GM21381 (cell line): ENCODE measurements around the gene SAP30L.
A peak's percentile ranks its signal among the peaks of the same experiment; 100 is the strongest.

Experiments used
- ATAC-seq: cut with Tn5 transposase; IDR thresholded peaks from one replicate; pipeline ENCODE4 v1.9.1; 2021; ENCODE audit warnings: mild to moderate bottlenecking, moderate library complexity; ENCODE audit not compliant: unreplicated experiment

Gene SAP30L

DNA sequence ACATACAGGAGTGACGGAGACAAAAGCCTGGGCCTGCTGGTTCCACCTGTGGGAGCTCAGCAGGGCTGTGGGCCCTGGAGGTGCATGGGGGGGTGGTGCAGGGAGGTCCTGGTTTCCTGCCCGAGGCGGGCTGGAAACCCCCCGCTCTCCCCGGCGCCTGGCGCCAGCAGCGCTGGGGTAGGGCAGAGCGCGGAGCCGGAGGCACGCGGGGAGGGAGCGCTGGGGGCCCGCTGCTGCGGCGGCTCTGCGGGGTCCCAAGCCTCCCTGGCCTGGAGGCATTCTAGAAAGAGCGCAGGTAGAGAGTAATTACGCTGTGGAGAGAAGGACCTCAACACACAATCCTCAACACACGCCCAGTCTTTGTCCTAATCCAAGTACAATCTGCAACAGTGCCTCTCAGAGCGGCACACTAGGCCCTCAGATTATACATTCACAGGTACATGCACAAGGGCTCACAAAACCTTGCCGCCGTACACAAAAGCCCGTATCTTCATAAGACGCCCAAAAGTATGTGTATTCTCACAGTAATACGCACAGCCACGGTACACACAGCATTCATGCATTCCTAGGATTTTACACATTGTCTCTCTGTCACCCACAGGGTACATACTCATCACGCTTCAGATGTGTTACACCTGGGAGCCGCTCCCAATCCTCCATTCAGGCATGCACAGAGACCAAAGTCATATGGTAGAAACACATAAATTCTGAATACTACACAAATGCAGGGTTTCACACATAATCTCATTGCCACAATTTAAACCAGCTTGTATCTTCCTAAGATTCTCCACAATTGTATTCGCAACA lies 34.4 kb downstream of the SAP30L start:
- no peak for ATAC-seq

DNA sequence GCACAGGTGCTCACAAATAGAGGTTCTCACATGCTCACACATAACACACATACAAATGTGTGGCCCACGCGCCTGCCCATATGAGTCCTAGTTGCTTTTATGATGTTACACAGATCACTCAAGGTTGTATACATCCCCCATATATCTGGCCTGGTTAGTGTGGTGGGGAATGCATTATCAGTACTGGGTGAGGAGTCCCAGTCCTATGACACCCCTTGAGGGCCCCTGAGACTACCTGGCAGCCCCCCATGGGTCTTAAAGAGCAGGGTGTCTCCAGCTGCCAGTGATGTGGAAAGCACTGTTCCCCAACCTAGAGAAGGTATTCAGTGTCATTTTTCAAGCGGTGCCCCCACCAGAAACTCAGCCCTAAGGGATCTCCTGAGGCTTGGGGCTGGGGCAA lies 35.0 kb downstream of the SAP30L start:
- no peak for ATAC-seq

DNA sequence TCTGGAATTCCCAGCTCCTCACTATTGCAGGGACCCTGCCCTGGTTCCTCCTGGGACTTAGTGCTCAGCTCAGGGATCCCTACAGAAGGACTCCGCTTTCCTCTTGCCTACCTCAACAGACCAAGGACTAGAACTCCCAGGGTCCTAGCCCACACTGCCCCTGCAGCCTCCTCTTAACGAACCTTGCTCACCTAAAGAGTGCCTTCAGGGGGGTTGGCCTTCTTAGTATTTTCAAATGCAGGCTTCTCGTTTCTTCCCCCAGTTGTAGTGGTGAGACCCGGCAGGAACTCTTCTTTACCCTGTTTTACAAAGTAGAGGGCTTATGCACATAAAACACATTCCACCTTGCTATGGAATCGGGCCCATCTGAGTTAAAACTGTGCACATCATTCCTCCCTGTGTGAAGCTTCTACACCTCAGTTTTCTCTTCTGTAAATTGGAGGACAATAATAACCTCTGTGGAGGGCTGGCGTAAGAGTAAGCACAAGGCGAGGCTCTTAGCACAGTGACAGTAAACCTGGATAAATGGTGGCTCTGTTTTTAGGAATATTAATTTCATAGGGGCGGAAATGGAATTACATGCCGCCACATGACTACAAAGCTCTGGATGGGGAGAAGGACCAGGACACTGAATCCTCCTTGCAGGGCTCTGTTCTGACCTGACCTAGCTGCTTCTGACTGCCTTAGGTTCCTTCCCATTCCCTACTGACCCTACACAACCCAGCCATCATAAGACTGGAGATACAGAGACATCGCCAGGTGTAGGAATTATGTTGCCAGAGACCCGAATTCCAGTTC lies 36.0 kb downstream of the SAP30L start:
- no peak for ATAC-seq

DNA sequence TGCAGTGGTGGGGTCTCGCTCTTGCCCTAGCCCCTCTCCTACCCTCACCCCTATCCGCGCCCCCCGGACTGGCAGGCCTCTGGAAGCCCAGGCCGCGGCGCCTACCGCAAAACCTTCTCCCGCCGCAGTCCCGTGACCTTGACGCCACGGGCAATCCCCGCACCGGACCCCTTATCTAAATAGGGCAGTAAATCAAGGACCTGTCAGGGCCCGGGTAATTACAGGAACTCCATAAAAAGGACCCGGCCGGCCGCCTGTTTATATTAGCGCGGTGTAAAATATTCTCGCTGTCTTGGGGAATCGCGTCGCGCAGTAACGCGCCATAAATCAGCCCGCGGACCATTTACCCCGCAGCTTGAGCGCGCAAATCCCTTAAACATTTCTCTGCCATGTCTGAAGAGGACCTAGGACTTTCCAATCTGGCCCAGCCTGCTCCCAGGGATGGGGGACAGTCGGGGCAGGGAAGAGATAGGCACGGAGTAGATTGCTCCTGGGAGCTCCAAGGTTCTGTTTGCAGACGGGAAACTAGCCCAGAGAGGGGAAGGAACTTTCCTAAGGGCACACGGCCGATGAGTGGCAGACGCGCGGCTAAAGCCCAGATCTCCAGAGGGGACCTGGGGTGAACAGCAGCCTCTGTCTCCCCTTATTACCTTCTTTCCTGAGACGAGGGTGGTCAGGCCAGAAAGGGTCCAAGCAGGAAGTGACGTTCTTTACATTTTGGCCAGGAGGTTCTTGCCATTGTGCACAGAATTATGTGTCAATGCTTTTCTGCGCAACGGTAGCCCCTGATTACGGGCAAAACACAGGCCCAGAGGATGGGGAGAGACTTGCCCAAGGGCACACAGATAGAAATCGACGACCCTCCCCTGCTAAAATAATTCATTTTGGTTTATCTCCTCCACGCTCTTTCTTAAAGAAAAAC lies 37.0 kb downstream of the SAP30L start:
- no peak for ATAC-seq

DNA sequence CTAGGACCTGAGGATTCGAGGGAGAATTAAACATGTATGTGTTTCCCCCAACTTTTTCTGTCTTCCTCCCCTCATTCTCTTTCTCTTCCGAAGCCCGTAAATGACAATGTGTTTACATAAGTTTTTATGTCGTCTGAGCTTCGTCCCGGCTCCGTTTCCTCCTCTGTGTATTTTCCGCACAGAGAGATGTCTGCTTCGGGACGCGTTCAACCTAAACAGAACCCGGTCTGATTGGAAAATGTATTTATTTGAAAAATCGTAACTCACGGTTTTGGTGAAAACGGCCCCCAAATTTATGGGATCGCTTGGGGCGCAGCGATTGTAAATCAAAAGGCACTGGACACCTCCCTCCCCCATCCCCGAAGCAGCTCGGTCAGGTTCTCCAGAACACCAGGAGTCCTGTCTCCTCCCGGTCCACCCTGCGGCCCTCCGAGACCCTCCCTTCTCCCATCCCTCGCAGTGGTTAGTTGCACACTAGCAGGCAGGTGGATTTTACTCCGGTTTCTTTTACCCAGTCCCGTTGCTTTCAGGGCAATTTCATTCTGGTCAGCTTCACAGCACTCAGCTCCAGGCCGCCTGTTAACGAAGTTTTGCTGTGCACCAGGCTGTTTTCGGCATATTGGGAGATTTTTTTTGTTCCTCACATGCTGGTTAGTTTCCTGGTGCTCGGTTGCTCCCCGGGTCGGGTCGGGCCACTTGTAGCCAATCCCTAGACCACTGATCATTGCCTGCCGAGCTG lies 38.0 kb downstream of the SAP30L start:
- no peak for ATAC-seq

DNA sequence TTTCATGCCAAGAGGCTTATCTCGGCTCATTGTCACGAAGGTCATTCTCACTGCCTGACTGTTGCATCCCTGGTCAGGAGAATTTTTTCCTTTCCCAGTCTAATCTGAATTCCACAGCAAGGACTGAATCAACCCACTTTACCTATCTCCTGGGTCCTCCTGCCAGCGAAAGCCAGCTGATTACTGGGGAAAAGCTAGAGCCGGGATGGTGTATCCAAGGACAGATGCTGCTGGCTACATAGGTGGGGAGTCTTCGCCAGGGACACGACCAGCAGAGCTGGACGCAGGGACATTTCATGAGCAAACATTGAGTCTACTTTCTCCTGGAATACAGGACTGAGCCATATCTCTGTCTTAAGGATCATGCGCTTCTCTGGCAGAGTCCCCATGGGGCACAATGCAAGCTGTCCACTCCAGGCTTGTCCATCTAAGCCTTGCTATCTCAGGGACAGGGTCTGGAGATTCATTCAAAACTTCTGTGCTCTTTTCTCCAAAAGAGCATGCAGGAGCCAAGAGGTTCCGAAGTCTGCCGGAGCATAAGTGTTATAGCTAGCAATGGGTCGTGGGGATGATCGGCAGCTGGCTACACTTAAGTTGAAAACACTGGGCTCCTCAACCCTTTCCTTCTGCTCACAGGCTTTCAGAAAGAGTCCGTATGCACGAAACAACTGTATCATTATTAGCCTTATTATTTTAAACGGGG lies 38.7 kb downstream of the SAP30L start:
- ATAC-seq, result no peak

DNA sequence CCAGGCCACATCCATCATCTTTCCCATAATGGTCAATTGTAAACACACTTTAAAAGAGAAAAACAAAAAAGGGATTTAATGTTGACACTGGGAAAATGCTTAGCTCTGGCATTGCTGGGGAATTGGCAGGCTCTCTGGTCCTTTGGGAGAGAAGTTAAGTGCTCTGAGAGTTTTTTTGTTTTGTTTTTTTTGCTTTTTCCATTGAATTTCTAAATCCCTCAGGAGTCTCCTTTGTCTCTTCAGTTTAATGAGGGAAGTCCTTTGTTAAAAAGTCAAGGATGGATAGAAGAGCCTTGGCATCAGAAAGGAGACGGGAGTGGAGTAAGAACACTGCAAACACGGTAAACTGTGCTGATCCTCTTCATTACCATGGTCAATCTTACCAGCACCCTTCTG lies 39.3 kb downstream of the SAP30L start:
- no peak for ATAC-seq

DNA sequence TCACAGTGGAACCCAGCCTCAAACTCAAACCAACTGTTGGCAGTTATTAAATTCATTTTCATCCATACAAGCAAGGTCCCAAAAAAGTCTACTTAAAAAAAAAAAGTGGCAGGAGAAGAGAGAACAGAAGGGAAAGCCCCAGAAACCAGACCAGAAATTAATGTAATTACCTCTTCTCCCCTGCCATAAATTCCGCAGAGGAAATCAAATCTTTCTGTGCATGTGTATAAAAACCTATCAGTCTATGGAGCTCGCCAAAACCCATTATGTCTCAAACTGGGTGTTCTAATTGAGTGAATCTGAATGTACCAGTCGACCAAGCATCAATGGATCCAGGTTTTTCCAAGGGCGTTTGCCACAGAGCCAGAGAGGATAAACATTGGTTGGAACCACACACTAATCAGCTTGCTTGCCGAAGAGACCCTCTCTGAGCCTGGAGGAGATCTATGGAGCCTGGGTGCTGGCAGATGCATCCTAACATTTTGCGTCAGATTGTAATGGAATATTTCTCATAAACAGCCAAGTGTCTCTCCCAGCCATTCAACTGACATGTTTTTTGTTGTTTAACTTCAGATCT lies 40.1 kb downstream of the SAP30L start:
- no peak for ATAC-seq

DNA sequence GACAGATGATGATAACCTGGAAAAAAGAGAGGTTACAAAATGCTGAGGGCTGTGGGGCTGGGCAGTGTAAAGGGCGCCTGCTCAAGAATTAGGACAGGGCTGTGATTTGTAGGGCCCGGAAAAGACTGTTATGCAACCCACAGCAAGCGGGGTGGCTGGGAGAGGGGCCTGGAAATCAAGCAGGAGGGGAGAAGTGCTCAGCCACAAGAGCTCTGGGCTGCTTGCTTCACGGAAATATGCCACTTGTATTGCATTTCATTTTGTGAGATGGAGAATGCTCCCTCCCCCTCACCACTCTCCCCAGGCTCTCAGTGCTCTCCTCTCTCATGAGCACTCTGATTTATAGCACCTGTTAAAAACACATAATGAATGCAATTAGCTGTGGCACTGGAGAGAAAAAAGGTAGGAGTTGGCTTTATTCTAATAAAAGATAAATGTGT lies 40.6 kb downstream of the SAP30L start:
- no peak for ATAC-seq

DNA sequence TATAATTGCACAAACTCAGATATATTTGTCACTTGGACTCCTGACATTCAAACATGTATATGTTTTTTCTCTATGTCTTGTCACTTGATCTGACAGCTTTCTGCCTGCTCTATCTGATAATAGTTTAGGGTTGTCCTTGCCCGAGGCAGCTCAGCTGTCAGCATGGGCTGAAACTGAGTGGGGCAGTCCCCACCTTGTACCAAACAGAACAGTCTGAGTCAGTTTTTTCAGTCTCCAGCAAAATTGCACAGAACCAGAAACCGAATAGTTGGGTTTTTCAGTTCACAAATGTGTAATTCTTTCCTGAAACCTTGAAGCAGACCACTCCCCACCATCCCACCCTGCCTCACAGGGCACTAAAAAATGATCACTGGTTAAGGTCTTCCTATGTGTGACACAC lies 41.7 kb downstream of the SAP30L start:
- ATAC-seq, result peak; percentile 98

DNA sequence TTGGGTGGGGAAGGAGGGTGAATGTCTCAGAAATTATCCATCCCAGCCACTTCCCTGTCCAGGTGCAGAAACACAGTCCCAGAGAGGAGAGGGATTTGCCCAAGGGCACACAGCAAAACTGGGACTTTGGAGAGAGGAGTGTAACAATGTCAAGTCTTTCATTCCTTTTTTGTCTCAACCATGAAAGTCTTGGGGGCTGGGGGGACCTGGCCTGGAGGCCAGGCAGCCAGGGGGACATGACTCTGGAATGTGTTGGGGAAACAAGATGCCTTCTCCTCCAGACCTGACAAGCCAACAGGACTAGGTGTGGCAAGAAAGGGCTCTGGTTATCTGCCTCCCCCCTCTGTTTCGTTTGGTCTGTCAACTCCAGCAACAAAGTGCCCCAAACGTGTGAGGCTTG lies 46.1 kb downstream of the SAP30L start:
- ATAC-seq, result no peak

DNA sequence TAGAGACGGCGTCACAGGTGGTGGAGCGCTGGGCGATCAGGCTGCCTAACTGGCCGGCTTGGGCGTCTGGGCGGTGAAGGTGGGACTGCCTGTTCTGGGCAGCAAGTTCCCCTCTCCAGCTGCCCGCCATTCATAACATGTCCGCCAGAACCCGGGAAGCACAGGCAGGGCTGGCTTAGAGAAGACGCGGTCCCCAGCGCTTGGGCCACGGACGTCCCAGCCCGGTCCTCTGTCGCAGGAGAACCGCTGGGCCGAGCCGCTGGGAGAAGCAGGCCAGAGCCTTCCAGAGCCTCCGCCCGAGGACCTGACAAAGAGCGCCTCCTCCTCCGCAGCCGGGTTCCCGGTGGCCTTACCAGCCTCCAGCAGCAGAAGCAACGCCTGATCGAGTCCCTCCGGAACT lies 47.5 kb downstream of the SAP30L start:
- no peak for ATAC-seq

DNA sequence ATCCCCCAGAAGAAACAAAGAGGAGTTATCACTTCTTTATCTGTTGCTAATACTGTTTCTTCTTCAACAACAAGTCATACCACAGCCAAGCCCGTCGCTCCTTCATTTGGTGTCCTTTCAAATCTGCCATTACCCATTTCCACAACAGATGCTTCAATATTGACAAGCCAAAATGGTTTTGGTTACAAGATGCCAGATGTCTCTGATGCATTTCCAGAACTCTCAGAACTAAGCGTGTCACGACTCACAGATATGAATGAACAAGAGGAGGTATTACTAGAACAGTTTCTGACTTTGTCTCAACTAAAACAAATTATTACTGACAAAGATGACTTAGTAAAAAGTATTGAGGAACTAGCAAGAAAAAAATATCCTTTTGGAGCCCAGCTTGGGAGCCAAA lies 48.2 kb downstream of the SAP30L start:
- no peak for ATAC-seq

DNA sequence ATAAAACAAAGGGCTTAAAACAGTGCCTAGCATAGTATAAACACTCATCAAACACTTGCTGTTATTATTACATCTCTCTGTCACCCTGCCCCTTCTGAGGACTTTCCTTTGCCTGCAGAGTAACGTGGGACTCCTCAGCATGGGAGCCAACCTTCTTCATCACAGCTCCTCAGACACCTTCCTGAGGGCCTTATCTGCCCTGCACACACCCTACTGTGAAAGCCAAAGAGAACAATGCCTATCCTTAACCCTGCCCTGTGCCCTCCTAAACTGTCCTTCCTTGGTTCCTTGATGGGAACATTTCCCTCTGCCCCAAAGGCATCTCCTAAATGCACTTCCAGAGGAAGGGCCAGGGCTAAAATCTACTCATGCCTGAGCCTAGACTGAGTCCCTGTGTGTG lies 52.8 kb downstream of the SAP30L start:
- ATAC-seq, result no peak

DNA sequence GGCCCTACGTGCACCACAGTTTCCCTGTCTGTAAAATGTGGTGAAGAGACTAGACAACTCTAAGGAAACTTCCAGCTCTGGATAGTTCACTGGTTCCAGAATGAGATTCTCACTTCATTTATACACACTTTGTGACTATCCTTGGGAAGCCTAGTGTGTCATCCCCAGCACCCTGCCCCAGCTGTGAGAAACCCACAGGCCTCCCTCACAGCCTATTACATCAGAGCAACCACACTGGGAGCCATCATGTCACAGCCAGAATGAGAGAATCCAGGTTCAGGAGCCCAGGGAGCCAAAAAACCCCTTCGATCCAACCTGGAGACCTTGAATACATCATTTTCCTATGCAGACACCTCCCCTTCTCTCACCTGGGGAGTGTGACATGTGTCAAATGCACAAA lies 53.2 kb downstream of the SAP30L start:
- ATAC-seq, result no peak

DNA sequence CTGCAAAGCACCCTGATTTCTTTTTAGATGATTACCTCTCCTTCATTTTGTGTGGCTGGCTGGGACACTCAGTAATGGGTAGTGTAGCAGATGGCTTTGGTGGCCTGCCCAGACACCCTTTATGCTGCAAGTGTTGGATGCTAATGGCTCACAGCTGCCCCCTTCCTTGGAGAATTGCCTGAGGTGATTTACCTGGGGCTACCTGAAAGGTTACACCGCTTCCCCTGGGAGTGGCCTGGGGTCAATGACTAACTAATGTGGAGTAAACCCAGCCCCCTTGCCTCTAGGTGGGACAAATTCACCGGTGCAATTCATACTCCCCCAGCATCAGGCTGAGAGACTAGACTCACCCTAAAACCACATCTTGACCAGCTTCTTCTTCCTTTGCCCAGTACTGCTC lies 55.8 kb downstream of the SAP30L start:
- no peak for ATAC-seq

DNA sequence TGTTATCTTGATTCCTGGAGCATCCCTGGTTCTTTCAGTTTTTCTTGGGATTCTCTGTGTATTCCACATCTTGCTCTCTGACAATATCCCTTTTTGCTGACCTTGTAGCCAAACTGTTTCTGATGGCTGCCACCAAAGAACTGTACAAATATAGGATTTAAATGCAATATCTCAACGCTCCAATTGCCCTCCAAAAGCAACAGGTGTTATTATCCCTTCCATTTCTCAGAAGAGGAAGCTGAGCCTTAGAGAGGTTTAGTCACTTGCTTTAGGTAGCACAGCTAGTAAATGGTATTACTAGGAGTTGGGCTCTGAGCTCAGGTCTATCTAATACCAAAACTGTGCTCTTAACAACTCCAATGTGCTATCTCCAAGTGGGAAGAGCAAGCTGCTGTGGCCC lies 56.4 kb downstream of the SAP30L start:
- no peak for ATAC-seq

DNA sequence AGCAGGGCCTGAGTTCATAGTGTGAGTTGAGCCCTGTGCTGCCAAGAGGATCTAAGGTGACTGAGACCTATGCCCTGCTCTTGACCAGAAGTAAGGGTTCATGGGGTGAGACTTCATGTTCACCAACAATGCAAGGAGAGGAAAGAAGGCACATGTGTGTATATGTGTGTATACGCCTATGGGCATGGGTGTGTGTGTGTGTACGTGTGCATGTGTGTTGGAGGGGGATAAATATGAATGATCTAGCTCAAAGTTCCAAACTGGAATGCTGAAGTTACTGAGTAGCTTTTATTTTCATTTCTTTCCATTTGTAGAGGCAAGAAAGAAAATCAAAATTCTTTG lies 57.9 kb downstream of the SAP30L start:
- ATAC-seq, result no peak

DNA sequence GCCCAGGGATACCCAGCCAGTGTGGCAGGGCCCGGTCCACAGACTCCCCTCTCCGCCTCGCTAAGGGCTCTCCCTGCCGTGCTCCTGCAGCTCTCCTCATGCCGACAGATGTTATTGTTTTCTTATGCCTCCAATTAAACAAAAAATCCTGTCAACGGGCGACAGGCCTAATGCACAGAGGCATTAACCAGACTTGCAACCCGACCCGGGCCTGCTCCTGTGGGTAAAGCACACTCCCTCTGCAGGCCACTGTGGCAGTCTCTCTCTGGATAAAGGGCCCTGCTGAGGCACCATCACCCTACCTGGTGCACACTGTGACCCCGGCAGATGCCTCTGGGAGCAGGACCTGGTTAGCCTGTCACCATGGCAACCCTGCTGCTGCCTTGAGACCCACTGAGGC lies 59.8 kb downstream of the SAP30L start:
- ATAC-seq, result no peak
